GM19463 (cell line): ENCODE results near the gene NRG2.

Experiments
- ATAC-seq: cut with Tn5 transposase; IDR thresholded peaks from one replicate; pipeline ENCODE4 v1.9.1; 2021; ENCODE audit warnings: mild to moderate bottlenecking, moderate library complexity; ENCODE audit not compliant: unreplicated experiment

NRG2 gene

GRCh38 chr5:139885172-139885856, 157.8 kb downstream of the NRG2 start:
- no peak for ATAC-seq

- ATAC-seq: no peak
Measured at GRCh38 chr5:139884734-139885133, 158.4 kb downstream of the NRG2 start.

- no peak for ATAC-seq
Measured at GRCh38 chr5:139884144-139884543, 159.0 kb downstream of the NRG2 start.

- no peak for ATAC-seq
Measured at GRCh38 chr5:139882961-139883539, 160.0 kb downstream of the NRG2 start.

GRCh38 chr5:139882316-139882715, 160.8 kb downstream of the NRG2 start:
- ATAC-seq: no peak

GRCh38 chr5:139881143-139881733, 161.9 kb downstream of the NRG2 start:
- no peak for ATAC-seq

- no peak for ATAC-seq
Measured at GRCh38 chr5:139880416-139881142, 162.5 kb downstream of the NRG2 start.

GRCh38 chr5:139878093-139878492, 165.0 kb downstream of the NRG2 start:
- ATAC-seq: no peak

- ATAC-seq: no peak
Measured at GRCh38 chr5:139877129-139877597, 165.9 kb downstream of the NRG2 start.

GRCh38 chr5:139875957-139876356, 167.1 kb downstream of the NRG2 start:
- ATAC-seq: no peak

- no peak for ATAC-seq
Measured at GRCh38 chr5:139872851-139873794, 170.0 kb downstream of the NRG2 start.

GRCh38 chr5:139872052-139872766, 170.9 kb downstream of the NRG2 start:
- no peak for ATAC-seq

- ATAC-seq: no peak
Measured at GRCh38 chr5:139871614-139872013, 171.5 kb downstream of the NRG2 start.

- no peak for ATAC-seq
Measured at GRCh38 chr5:139870677-139871076, 172.4 kb downstream of the NRG2 start.

- ATAC-seq: no peak
Measured at GRCh38 chr5:139869042-139869790, 173.9 kb downstream of the NRG2 start.

- ATAC-seq: no peak
Measured at GRCh38 chr5:139867581-139867980, 175.5 kb downstream of the NRG2 start.

- ATAC-seq: no peak
Measured at GRCh38 chr5:139867109-139867508, 176.0 kb downstream of the NRG2 start.

GRCh38 chr5:139864716-139865483, 178.2 kb downstream of the NRG2 start:
- ATAC-seq: no peak
